Breast epithelium (tissue), 3 donors: ENCODE measurements around the gene ZNF367.

Experiments used
- CTCF ChIP-seq, 3 donors: fragments of 450-650 bp; IDR thresholded peaks; one replicate each; pipeline ENCODE4 v1.5.1; 2016 to 2017; ENCODE audit warnings: antibody characterized with exemption in 3 of 3, mild to moderate bottlenecking in 3 of 3, moderate library complexity in 3 of 3
- POLR2AphosphoS5 ChIP-seq, 3 donors: sonication (generic); formaldehyde crosslinking; IDR thresholded peaks; one replicate each; pipeline ENCODE4 v1.6.1; 2017; ENCODE audit warnings: antibody characterized with exemption in 3 of 3

GRCh38 chr9:96417051-96417586, 1.1 kb downstream of the ZNF367 start:
- TF ChIP-seq CTCF (IDR thresholded peaks at IDR 0.05) (peak in 2 of 3 donors; percentile 17 to 19), POLR2AphosphoS5 (IDR thresholded peaks at IDR 0.05) (peak; percentile 63 to 76 (median 66))
